SHP77 treated with DMSO at 0.1 percent for 48 hours (cell line): ENCODE results near the gene MAP3K4.
"Not testable (repeated sequence)": the region's sequence is repeated elsewhere in the genome, so short reads cannot be mapped to it uniquely, and the experiment has no call there.

Experiments
- DNase-seq: peaks from one replicate; lab custom pipeline; 2025; lab: John Stamatoyannopoulos, UW

MAP3K4 gene

GRCh38 chr6:161088676-161089328 lies 97.2 kb downstream of the MAP3K4 start:
- DNase-seq = no peak

GRCh38 chr6:161091151-161091550 lies 99.6 kb downstream of the MAP3K4 start:
- DNase-seq = no peak

- DNase-seq = no peak
These were observed 100.6 kb downstream of the MAP3K4 start for GRCh38 chr6:161091972-161092701.

- DNase-seq = no peak
These were observed 103.4 kb downstream of the MAP3K4 start for GRCh38 chr6:161094955-161095354.

DNA sequence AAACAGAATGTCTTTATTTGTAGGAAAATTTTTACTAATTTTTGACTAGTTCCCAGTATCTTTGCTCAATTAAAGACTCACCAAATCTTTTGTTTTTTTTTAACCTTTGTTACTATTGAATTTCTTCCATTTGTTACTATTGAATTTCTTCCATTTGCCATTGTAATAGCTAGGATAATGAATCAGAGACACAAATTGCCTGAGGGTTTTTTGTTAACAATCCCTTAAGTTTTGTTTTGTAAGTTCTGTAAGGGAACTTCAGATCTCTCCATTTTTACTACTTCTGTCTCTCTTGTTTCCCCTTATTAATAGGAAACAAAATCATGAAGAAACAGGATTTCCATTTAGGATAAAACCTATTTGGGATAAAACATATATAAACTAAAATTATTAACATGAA lies 104.3 kb downstream of the MAP3K4 start:
- no peak for DNase-seq

GRCh38 chr6:161100072-161100471 lies 108.5 kb downstream of the MAP3K4 start:
- DNase-seq = no peak

GRCh38 chr6:161101517-161101916 lies 109.9 kb downstream of the MAP3K4 start:
- DNase-seq = no peak

DNA sequence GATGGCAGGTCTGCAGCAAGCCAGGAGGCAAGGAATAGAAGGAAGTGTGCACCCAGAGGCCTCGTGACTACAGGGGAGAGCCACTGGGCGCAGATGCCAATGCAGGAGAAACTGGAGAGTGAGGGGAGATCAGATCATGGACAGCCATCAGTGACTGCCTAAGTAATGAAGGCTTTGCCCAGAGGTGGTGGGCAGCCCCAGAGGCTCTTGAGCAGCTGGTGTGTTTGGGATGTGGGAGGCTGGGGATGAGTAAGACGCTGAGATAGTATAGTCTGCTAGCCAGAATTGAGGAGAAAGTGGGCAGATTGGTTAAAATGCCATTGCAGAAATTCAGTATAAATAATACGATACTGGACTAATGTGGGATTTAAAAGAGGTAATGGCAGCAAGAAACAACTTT lies 111.9 kb downstream of the MAP3K4 start:
- DNase-seq = no peak

DNA sequence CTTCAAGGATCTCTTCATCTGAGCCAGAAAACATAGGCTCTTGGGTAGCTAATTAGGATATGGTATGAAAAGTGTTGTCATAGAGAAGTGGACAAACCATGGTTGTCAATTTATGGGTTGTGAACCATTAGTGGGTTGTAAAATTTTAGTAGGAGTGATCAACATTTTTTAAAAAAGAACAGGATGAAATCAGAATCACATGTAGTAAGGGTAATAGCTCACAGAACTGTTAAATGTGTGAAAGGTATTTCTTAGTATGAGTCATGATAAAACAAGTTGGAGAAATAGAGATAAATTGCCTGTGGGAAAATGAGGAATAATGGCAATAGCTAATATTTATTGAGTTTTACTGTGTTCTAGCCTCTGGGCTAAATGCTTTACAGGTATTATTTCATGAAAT lies 113.4 kb downstream of the MAP3K4 start:
- DNase-seq = no peak

GRCh38 chr6:161105408-161105807 lies 113.8 kb downstream of the MAP3K4 start:
- DNase-seq = no peak

DNA sequence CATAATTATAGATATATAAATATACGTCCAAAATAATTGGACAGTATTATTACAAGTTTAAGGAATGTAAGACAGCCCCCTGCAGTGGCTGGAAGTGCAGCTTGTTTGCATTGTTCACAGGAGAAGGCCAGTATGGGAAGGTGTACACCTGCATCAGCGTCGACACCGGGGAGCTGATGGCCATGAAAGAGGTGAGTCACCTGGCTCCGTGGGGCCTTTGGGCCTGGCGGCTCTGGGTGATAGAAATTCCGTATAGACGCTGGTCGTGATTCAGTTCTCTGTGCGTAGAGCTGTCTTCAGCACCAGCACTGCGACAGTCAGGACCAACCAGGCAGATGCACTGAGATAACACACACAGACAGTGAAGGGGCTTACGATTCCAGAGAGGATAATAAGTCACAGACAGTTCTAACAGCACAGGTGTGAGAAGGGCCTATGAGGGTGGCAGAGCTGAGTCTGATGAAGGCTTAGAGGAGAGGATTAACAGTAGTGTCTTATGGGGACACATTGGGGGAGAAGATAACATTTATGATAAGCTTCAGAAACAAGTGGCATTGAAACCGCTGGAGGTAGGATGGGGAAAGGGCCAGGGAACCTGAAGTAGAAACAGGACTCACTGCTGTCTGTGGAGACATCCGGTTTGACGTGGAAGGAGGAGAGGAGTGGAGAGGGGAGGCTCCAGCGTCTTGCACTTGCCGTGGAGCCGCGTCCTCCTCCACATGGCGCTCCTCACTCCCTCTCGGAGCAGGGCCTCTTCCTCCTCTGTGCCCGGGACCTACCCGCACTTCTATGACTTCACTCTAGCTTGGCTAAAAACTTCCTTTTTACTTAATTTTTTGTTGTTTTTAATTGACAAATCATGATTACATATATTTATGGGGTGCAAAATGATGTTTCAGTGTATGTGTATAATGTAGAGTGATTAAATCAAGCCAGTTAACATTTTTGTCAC lies 116.5 kb downstream of the MAP3K4 start:
- DNase-seq = no peak

- no peak for DNase-seq
These were observed 117.3 kb downstream of the MAP3K4 start for GRCh38 chr6:161108916-161109315.

- DNase-seq = no peak
These were observed 117.8 kb downstream of the MAP3K4 start for GRCh38 chr6:161109366-161109765.

DNA sequence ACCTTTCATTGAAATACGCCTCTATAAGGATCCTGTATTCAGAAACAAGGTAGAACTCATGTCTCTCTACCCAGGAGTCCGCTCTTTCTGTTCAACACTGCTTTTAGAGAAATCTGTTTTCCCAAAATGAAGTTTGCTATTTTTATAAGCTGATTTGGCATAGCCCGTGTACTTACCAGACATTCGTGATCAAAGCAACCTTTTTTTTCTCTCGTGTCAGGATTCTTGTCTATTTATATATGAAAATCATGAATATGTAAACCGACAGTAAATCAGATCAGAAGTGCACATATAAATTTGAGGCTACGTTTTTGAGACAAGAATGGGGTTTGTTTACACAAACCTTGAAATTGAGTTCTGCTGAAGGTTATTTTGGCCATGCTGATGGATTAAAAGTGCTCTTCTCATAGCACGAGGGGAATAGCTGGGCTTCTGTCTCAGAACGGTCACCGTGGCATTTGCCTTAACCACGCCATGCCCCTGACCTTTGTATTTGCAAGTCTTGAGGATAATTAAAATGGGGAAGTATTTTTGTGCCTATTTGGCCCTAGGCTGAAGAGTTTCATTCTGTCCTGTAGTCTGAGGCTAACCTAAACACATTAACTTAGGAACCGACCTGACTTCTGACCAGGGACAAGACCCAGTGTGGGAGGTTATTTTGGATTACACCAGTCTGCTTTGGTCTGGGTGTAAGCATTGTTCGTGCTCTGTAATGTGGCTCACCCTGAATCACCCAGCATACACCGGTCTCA lies 118.6 kb downstream of the MAP3K4 start:
- no peak for DNase-seq

DNA sequence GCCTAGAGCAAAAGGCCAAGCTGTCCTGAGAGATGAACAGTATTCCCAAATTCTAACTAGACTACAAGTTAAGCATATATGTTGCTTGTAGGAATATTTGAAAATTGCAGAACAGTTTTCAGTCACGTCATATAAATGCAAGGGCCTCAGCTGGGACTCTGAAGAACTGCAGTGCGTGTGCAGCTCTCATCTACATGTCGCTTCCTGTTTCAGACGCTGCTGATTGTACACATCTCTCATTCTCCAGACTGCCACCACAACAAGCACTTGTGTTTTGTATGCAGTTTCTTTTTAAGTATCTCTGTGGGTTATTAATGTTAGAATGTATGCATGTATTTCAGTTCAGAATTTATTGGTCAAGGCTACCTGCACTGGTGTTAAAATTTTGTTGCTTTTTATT lies 119.7 kb downstream of the MAP3K4 start:
- no peak for DNase-seq

DNA sequence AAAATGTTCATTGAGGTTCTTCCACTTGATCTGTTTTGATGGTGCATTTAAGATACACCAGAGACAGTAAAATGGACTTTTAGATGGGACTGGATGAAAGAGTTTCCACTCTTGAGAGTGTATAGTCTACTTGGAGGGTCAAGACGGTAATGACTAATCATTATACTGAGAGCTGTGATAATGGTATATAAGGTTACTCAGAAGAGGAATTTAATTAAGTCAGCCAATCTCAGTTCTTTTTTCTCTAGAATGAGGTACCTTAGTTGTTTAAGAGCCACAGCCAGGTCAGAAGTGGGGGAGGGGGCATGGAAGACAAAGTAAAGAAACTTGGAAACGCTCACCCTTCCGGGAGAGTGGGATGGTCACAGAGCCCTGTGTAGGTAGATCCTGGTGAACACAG lies 123.9 kb downstream of the MAP3K4 start:
- no peak for DNase-seq

- no peak for DNase-seq
These were observed 125.0 kb downstream of the MAP3K4 start for GRCh38 chr6:161116554-161116953.

- DNase-seq = no peak
These were observed 125.7 kb downstream of the MAP3K4 start for GRCh38 chr6:161117308-161117707.

DNA sequence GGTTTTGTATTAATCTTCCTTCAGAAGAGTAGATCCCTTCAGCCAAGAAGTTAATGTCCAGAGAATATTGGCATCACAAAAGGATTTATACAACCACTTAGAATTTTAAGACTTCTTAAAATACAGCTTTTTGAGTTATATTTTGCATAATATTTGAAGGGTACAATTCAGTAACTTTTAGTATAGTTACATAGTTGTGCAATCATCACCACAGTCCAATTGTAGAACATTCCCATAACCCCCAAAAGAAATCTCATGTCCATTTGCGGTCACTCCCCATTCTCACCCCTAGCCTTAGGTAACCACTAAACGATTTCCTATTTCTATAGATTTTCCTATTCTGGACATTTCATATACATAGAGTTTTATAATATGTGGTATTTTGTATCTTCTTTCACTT lies 126.4 kb downstream of the MAP3K4 start:
- no peak for DNase-seq

- DNase-seq = not testable (repeated sequence)
These were observed 131.8 kb downstream of the MAP3K4 start for GRCh38 chr6:161123319-161123718.

GRCh38 chr6:161125591-161125990 lies 134.0 kb downstream of the MAP3K4 start:
- DNase-seq = no peak
